GM12874 (cell line): ENCODE measurements around the gene MACROH2A1.

Source experiments
- CTCF ChIP-seq: IDR thresholded peaks from 2 replicates; pipeline ENCODE4 v1.5.1; 2011; ENCODE audit warnings: low read depth, mild to moderate bottlenecking, control low read depth, low read length, moderate library complexity; ENCODE audit not compliant: insufficient read depth

Gene MACROH2A1

GRCh38 chr5:135330798-135331096 is 68.3 kb downstream of the MACROH2A1 start:
- TF ChIP-seq CTCF: no peak

- TF ChIP-seq CTCF: no peak
Observed at GRCh38 chr5:135329913-135330797, 68.9 kb downstream of the MACROH2A1 start.

- no peak for TF ChIP-seq CTCF
Observed at GRCh38 chr5:135329066-135329912, 69.7 kb downstream of the MACROH2A1 start.

- no peak for TF ChIP-seq CTCF
Observed at GRCh38 chr5:135328128-135328687, 70.8 kb downstream of the MACROH2A1 start.

- TF ChIP-seq CTCF: no peak
Observed at GRCh38 chr5:135327429-135328127, 71.5 kb downstream of the MACROH2A1 start.

GRCh38 chr5:135326296-135327254 is 72.5 kb downstream of the MACROH2A1 start:
- TF ChIP-seq CTCF: no peak
